KMS-11 (cell line): ENCODE data around the gene PAX8.

Source experiments
- H2AFZ ChIP-seq: fragments of 200-600 bp; sonication (generic); 2 replicates; pipeline ENCODE4 v1.6.1; 2016; ENCODE audit warnings: antibody characterized with exemption, mixed run types, low read depth
- H3K27ac ChIP-seq: fragments of 200-600 bp; sonication (generic); 2 replicates; pipeline ENCODE4 v1.6.1; 2016; ENCODE audit warnings: mild to moderate bottlenecking, mixed run types
- H3K27me3 ChIP-seq: fragments of 200-600 bp; sonication (generic); 2 replicates; pipeline ENCODE4 v1.6.1; 2017; ENCODE audit warnings: mild to moderate bottlenecking, low read depth, mixed run types, moderate library complexity; ENCODE audit not compliant: insufficient read depth
- H3K36me3 ChIP-seq: fragments of 200-600 bp; sonication (generic); 2 replicates; pipeline ENCODE4 v1.6.1; 2017; ENCODE audit warnings: mild to moderate bottlenecking, mixed run types; ENCODE audit not compliant: insufficient read depth
- H3K4me1 ChIP-seq: fragments of 200-600 bp; sonication (generic); 2 replicates; pipeline ENCODE4 v1.6.1; 2016; ENCODE audit warnings: mild to moderate bottlenecking, low read depth, mixed run types; ENCODE audit not compliant: poor library complexity, severe bottlenecking
- H3K4me2 ChIP-seq: fragments of 200-600 bp; sonication (generic); 2 replicates; pipeline ENCODE4 v1.7.0; 2016; ENCODE audit warnings: mild to moderate bottlenecking, mixed run types
- H3K4me3 ChIP-seq: fragments of 200-600 bp; sonication (generic); IDR thresholded peaks from 2 replicates; pipeline ENCODE4 v1.6.1; 2017; ENCODE audit warnings: low read depth, low read length, mixed read lengths; ENCODE audit not compliant: insufficient read depth
- H3K79me2 ChIP-seq: fragments of 200-600 bp; sonication (generic); 2 replicates; pipeline ENCODE4 v1.6.1; 2016; ENCODE audit warnings: low read depth, mixed run types; ENCODE audit not compliant: insufficient read depth
- H3K9ac ChIP-seq: fragments of 200-600 bp; sonication (generic); 2 replicates; pipeline ENCODE4 v1.6.1; 2016; ENCODE audit warnings: mild to moderate bottlenecking, mixed run types
- H4K20me1 ChIP-seq: fragments of 200-600 bp; sonication (generic); 2 replicates; pipeline ENCODE4 v1.6.1; 2016; ENCODE audit warnings: mild to moderate bottlenecking, mixed run types; ENCODE audit not compliant: insufficient read depth
- CTCF ChIP-seq: fragments of 200-600 bp; sonication (generic); conservative IDR thresholded peaks from 2 replicates; pipeline ENCODE4 v1.6.1; 2017; ENCODE audit warnings: low read depth, mild to moderate bottlenecking, antibody characterized with exemption, low read length, moderate library complexity, mixed read lengths

Gene PAX8

GRCh38 chr2:113201496-113202304, 77.0 kb downstream of the PAX8 start:
- no peaks in the 10 kb centered on the region for H3K4me1 ChIP-seq
- no peaks in the 10 kb centered on the region for H3K27me3 ChIP-seq
- no peak overlapping the region for H3K4me2 ChIP-seq
- H3K79me2 ChIP-seq = no peaks in the 10 kb centered on the region
- H3K9ac ChIP-seq = no peak overlapping the region
- no peak for TF ChIP-seq CTCF
- H4K20me1 ChIP-seq = no peaks in the 10 kb centered on the region
- H2AFZ ChIP-seq = no peak overlapping the region
- H3K36me3 ChIP-seq = no peaks in the 10 kb centered on the region
- H3K27ac ChIP-seq = no peak overlapping the region
- no peak overlapping the region for H3K4me3 ChIP-seq

- no peaks in the 10 kb centered on the region for H3K4me1 ChIP-seq
- H3K27me3 ChIP-seq = no peaks in the 10 kb centered on the region
- no peak for TF ChIP-seq CTCF
- no peak overlapping the region for H3K27ac ChIP-seq
- H3K9ac ChIP-seq = no peak overlapping the region
- no peaks in the 10 kb centered on the region for H3K79me2 ChIP-seq
- no peak overlapping the region for H3K4me2 ChIP-seq
- no peaks in the 10 kb centered on the region for H3K36me3 ChIP-seq
- no peak overlapping the region for H2AFZ ChIP-seq
- H3K4me3 ChIP-seq = no peak overlapping the region
- H4K20me1 ChIP-seq = no peaks in the 10 kb centered on the region
Observed at GRCh38 chr2:113200736-113201490, 77.8 kb downstream of the PAX8 start.

GRCh38 chr2:113200236-113200635, 78.5 kb downstream of the PAX8 start:
- Histone ChIP-seq H3K27me3 (no peaks in the 10 kb centered on the region), H3K27ac (no peak overlapping the region), H3K4me3 (no peak overlapping the region), H3K4me1 (no peaks in the 10 kb centered on the region), H4K20me1 (no peaks in the 10 kb centered on the region), H3K4me2 (no peak overlapping the region), H2AFZ (no peak overlapping the region; the same call in 1 of the 2 replicates), H3K9ac (no peak overlapping the region), H3K79me2 (no peaks in the 10 kb centered on the region), H3K36me3 (no peaks in the 10 kb centered on the region)
- TF ChIP-seq CTCF = no peak

- Histone ChIP-seq H4K20me1 (no peaks in the 10 kb centered on the region), H3K4me1 (no peaks in the 10 kb centered on the region), H3K4me3 (no peak overlapping the region), H3K27ac (no peak overlapping the region), H3K79me2 (no peaks in the 10 kb centered on the region), H3K4me2 (no peak overlapping the region; the same call in 1 of the 2 replicates), H3K36me3 (no peaks in the 10 kb centered on the region), H3K27me3 (no peaks in the 10 kb centered on the region), H2AFZ (peak overlapping the region; percentile 77), H3K9ac (peak overlapping the region; percentile 22; the same call in 1 of the 2 replicates)
- peak; percentile 44 for TF ChIP-seq CTCF
Observed at GRCh38 chr2:113198790-113199612, 79.7 kb downstream of the PAX8 start.
